GM04504 (cell line): ENCODE data around the gene TFG.
"Not testable (repeated sequence)": the region's sequence is repeated elsewhere in the genome, so short reads cannot be mapped to it uniquely, and the experiment has no call there.

Source experiments
- DNase-seq: peaks from one replicate; pipeline ENCODE4 v3.0.0-alpha.2; 2012; ENCODE audit warnings: low read depth

Gene TFG

GRCh38 chr3:100708989-100709841 is at the start of gene TFG:
TSS of gene TFG (plus strand) at chr3:100709494. CDS start at chr3:100713686, 4,192 bp downstream.
- peak; percentile 98 for DNase-seq

GRCh38 chr3:100661294-100661693 is 48.0 kb upstream of the TFG start:
- not testable (repeated sequence) for DNase-seq

GRCh38 chr3:100662113-100662823 is 47.0 kb upstream of the TFG start:
- no peak for DNase-seq

GRCh38 chr3:100665230-100665629 is 44.1 kb upstream of the TFG start:
- DNase-seq: no peak

- DNase-seq: not testable (repeated sequence)
Observed at GRCh38 chr3:100666699-100667098, 42.6 kb upstream of the TFG start.

GRCh38 chr3:100667316-100667715 is 42.0 kb upstream of the TFG start:
- DNase-seq: not testable (repeated sequence)

- DNase-seq: not testable (repeated sequence)
Observed at GRCh38 chr3:100670995-100671394, 38.3 kb upstream of the TFG start.

GRCh38 chr3:100681496-100681895 is 27.8 kb upstream of the TFG start:
- no peak for DNase-seq

GRCh38 chr3:100682056-100682853 is 27.0 kb upstream of the TFG start:
- no peak for DNase-seq

GRCh38 chr3:100682854-100683760 is 26.2 kb upstream of the TFG start:
- DNase-seq: no peak

- DNase-seq: no peak
Observed at GRCh38 chr3:100693225-100693624, 16.1 kb upstream of the TFG start.

GRCh38 chr3:100695696-100696095 is 13.6 kb upstream of the TFG start:
- no peak for DNase-seq

GRCh38 chr3:100696161-100696560 is 13.1 kb upstream of the TFG start:
- DNase-seq: no peak

GRCh38 chr3:100697172-100697571 is 12.1 kb upstream of the TFG start:
- DNase-seq: no peak

GRCh38 chr3:100697723-100698285 is 11.5 kb upstream of the TFG start:
- no peak for DNase-seq

GRCh38 chr3:100698736-100699135 is 10.6 kb upstream of the TFG start:
- no peak for DNase-seq

GRCh38 chr3:100700708-100701107 is 8.6 kb upstream of the TFG start:
- no peak for DNase-seq

- no peak for DNase-seq
Observed at GRCh38 chr3:100702082-100702979, 7.0 kb upstream of the TFG start.

GRCh38 chr3:100702980-100703345 is 6.3 kb upstream of the TFG start:
- DNase-seq: no peak

GRCh38 chr3:100703865-100704264 is 5.4 kb upstream of the TFG start:
- DNase-seq: no peak
